Stimulated activated effector memory CD8-positive, alpha-beta T cell treated with anti-CD3 and anti-CD28 coated beads, Interleukin-12 subunit alpha, Interleukin-12 subunit beta, amount 100 ng/mL, for 72 hours (primary cell): Measurements from ENCODE around the gene SNX15.

Experiments used
- ATAC-seq: fragments of 150-1000 bp; cut with Tn5 transposase; 2 replicates; pipeline ENCODE4 v1.10.0; 2021
- DNase-seq, 2 donors: peaks; one replicate each; pipeline ENCODE4 v3.0.0; 2021 to 2022; ENCODE audit warnings: low spot score in 2 of 2
- H3K27ac Mint-ChIP-seq: one replicate; pipeline ENCODE4 v1.8.0; 2022; ENCODE audit warnings: mild to moderate bottlenecking, mixed read lengths
- H3K36me3 Mint-ChIP-seq: one replicate; pipeline ENCODE4 v1.8.0; 2022; ENCODE audit warnings: mild to moderate bottlenecking, mixed read lengths
- H3K4me1 Mint-ChIP-seq: one replicate; pipeline ENCODE4 v1.8.0; 2022; ENCODE audit warnings: mixed read lengths
- H3K4me3 Mint-ChIP-seq: one replicate; pipeline ENCODE4 v1.8.0; 2022; ENCODE audit warnings: mild to moderate bottlenecking, mixed read lengths
- H3K9me3 Mint-ChIP-seq: one replicate; pipeline ENCODE4 v1.8.0; 2022; ENCODE audit warnings: mixed read lengths

The SNX15 gene

DNA sequence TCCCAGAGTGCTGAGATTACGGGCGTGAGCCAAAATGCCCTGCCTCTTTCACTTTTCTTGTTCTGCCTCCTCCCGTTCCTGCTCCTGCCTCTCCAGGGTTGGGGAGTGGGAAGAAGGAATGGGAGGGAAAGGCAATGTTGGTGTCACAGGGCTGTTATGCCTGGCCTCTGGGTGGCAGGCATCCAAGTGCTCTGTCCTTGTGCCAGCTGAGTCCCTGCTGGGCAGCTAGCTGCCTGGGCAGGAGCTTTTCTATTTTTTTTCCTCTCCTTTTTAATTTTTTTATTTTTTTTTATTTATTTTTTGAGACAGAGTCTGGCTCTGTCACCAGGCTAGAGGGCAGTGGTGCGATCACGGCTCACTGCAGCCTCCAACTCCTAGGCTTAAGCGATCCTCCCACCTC, 9.7 kb downstream of the SNX15 start:
- no peak overlapping the region for H3K27ac Mint-ChIP-seq
- peaks cover 31% of the 10 kb centered on the region for H3K36me3 Mint-ChIP-seq
- H3K4me1 Mint-ChIP-seq: no peaks in the 10 kb centered on the region
- no peak overlapping the region for H3K4me3 Mint-ChIP-seq
- DNase-seq (no peak), ATAC-seq (no peak)
- no peaks in the 10 kb centered on the region for H3K9me3 Mint-ChIP-seq

DNA sequence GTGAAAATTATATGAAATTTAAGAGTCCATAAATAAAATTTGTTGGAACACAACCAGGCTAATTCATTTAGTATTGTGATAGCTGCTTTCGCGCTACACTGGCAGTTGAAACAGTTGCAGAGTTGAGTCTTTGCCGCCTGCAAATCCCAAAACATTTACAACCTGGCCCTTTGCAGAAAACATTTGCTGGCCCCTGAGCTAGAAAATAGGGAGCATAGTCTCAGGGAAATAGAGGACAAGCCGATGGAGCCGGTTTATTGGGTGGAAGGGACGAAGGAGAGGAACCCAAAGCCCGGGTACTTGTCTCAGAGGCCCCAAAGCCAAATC, 13.2 kb downstream of the SNX15 start:
- Mint-ChIP-seq H3K9me3 (no peaks in the 10 kb centered on the region), H3K4me1 (peaks cover 17% of the 10 kb centered on the region), H3K36me3 (peaks cover 33% of the 10 kb centered on the region), H3K4me3 (peak overlapping the region; percentile 83), H3K27ac (peak overlapping the region; percentile 93)
- DNase-seq: no peak
- no peak for ATAC-seq

DNA sequence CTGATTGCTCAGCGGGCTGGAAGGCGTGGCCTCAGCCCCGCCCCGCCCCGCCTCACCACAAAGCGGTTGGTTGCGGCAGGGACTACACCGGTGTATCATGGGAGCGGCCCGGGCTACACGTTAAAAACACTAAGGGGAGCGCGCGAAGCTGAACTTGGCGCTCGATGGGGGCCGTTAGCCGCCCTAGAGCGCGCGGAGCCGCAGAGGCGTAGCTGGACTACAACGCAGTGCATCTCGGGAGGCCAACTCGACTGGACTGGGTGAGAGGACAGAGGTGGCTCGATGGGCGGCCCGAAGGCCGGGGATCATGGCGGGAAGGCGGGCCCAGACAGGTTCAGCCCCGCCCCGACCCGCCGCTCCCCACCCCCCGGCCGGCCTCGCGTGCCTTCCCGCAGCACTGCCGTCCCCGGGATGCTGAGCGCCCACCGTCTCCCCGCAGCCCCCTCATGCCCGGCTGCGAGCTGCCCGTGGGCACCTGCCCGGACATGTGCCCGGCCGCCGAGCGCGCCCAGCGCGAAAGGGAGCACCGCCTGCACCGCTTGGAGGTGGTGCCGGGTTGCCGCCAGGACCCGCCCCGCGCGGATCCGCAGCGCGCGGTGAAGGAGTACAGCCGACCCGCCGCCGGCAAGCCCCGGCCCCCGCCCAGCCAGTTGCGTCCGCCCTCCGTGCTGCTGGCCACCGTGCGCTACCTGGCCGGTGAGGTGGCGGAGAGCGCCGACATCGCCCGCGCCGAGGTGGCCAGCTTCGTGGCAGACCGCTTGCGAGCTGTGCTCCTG, 13.8 kb downstream of the SNX15 start, which contains the start of gene SAC3D1:
SAC3D1 (plus strand) TSS at position 364 of the 776 bp plus-strand sequence; CDS start at position 447, 83 bp downstream.
- peak within 1 kb of the TSS; percentile 83 for H3K4me3 Mint-ChIP-seq
- H3K9me3 Mint-ChIP-seq: no peaks in the 10 kb centered on the region
- peak; percentile 83 to 94 for DNase-seq
- H3K27ac Mint-ChIP-seq: peak within 1 kb of the TSS; percentile 93
- peaks cover 27% of the 10 kb centered on the region for H3K36me3 Mint-ChIP-seq
- peaks cover 17% of the 10 kb centered on the region for H3K4me1 Mint-ChIP-seq
- peak; percentile 96 for ATAC-seq

DNA sequence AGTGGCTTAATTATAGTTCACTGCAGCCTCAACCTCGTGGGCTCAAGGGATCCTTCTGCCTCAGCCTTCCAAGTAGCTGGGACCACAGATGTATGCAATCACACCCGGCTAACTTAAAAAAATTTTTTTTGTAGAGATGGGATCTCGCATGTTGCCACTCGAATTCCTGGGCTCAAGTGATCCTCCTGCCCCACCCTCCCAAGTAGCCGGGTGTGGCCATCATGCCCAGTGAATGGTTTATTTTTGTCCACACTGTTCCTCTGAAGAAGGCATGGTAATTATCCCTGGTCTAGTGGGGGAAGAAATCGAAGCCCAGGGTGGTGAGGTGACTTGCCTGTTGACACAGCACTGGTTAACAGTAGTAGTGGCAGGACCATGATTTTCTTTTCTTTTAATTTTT, 15.7 kb downstream of the SNX15 start:
- peak overlapping the region; percentile 83 for H3K4me3 Mint-ChIP-seq
- DNase-seq (no peak), ATAC-seq (no peak)
- H3K27ac Mint-ChIP-seq: no peak overlapping the region
- H3K36me3 Mint-ChIP-seq: peaks cover 14% of the 10 kb centered on the region
- peaks cover 25% of the 10 kb centered on the region for H3K4me1 Mint-ChIP-seq
- H3K9me3 Mint-ChIP-seq: no peaks in the 10 kb centered on the region

DNA sequence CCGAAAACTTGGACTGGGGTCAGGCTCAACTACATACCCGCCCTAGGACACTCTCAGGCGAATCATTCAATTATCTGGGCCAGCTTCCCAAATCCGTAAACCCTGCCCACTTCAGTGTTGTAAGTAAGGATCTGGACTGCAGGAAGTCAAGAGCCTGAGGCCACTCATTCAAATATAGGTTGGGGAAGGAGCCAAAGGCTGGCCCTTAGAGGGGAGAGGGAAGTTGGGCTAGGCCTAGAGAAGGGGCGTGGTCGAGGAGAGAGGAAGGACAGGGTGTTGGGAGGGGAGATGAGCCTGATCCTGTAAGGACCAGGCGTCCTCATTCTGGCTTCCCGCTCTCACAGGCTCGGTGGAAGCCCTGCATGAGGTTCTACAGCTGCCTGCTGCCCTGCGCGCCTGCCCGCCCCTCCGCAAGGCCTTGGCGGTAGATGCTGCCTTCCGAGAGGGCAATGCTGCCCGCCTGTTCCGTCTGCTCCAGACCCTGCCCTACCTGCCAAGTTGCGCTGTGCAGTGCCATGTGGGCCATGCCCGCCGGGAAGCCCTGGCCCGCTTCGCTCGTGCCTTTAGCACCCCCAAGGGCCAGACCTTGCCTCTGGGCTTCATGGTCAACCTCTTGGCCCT, 16.8 kb downstream of the SNX15 start:
- ATAC-seq: no peak

DNA sequence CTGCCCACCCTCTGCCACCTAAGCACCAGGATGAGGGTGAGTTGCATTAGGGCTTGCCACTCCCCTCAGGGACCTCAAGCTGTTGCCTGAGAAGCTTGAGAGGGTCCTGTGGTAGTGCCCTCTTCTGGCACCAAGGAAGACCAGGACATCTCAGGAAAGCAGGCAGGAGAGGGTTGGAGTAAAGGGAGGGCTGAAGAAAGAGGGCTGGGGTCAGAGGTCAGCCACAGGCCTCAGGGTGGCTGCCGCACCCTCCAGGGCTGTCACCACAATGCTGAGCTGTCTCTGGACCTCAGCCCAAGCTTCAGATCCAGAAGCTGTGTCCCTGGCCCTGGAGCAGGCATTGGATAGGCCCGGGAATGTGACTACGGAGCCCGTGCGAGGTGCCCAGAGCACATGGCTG, 17.8 kb downstream of the SNX15 start:
- Mint-ChIP-seq H3K9me3 (no peaks in the 10 kb centered on the region), H3K4me1 (peaks cover 25% of the 10 kb centered on the region), H3K4me3 (no peak overlapping the region), H3K27ac (no peak overlapping the region), H3K36me3 (peaks cover 14% of the 10 kb centered on the region)
- ATAC-seq: no peak
- DNase-seq: no peak

More for the DNA sequence above, 16.8 kb downstream of the SNX15 start:
- Mint-ChIP-seq H3K27ac (no peak overlapping the region), H3K4me3 (no peak overlapping the region), H3K36me3 (peaks cover 14% of the 10 kb centered on the region), H3K4me1 (peaks cover 25% of the 10 kb centered on the region), H3K9me3 (no peaks in the 10 kb centered on the region)
- no peak for DNase-seq

DNA sequence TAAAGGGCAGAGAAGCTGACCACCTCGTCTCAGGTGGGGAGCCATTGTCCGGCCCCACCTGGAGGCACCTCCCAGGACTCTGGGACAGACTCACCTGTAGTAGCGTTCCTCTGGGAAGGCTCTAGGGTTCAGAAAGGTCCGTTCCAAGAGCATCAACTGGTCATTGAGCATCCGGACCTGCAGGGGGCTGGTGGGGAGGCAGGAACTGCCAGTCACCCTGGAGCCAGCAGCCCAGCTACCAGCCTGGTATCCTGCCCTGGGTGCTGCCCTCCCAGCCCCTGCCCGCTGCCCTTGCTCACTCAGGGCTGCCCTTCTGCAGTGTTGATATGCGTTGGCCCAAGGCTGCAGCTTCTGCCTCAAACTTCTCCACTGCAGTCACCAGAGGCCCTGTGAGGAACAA, 18.5 kb downstream of the SNX15 start:
- DNase-seq (no peak), ATAC-seq (no peak)
- H3K9me3 Mint-ChIP-seq: no peaks in the 10 kb centered on the region
- H3K36me3 Mint-ChIP-seq: peaks cover 14% of the 10 kb centered on the region
- H3K27ac Mint-ChIP-seq: no peak overlapping the region
- H3K4me1 Mint-ChIP-seq: peaks cover 25% of the 10 kb centered on the region
- no peak overlapping the region for H3K4me3 Mint-ChIP-seq

DNA sequence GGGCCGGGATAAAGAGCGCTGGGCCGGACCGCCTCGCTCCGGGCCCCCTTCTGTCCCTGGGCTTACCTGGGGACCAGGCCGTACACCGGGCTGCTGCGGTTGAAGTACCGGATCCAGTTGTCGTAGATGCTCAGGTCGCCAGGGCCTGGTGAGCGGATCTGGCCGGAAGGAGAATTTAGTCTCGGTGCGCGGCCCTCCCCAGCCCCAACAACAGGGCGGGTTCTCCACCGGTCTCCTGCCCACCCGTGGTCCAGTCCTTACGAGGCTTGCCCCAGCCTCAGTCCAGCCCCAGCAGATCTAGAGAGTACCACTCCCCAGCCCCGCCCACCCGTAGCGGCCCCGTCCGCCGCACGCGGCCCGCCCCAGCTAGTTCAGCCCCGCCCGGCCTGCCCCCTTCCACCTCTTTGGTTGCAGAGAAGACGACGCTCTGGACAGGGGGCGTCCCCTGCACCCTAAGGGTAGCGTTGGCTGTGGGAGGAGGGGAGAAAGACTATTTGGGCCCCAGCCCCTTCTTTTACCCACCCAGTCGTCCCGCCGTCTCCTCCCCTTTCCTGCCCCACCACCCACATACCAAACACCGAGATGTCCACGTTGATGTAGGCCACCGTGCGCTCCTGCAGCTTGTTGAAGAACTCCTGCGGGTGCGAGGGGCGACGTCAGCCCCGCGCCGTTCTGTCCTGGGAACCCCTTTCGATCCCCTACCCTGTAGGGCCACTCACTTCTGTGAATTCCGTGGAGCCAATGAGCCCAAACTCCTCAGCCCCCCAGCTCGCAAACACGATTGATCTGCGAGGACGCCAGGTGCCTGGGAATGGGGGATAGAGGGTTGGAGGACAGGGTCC, 20.6 kb downstream of the SNX15 start:
- peaks cover 14% of the 10 kb centered on the region for H3K36me3 Mint-ChIP-seq
- peak overlapping the region; percentile 68 for H3K4me3 Mint-ChIP-seq
- DNase-seq (no peak), ATAC-seq (peak; percentile 39)
- H3K9me3 Mint-ChIP-seq: no peaks in the 10 kb centered on the region
- H3K4me1 Mint-ChIP-seq: peaks cover 27% of the 10 kb centered on the region
- H3K27ac Mint-ChIP-seq: peak overlapping the region; percentile 81

DNA sequence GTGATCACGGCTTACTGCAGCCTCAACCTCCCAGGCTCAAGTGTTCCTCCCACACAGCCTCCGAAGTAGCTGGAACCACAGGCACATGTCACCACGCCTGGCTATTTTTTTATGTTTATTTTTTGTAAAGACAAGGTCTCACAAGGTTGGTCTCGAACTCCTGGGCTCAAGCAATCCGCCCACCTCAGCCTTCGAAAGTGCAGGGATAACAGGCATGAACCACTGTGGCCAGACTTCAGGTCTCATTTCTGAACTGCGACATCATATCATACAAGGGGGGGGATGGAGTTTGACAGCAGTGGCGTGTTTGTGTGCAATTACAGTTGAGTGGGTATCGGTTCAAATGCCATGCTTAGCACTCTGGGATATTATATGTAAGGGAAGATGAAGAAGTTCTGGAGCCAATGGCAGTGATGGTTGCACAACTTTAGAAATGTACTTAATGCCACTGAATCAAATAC, 24.2 kb downstream of the SNX15 start:
- DNase-seq (peak in 1 of 2 donors; percentile 65), ATAC-seq (peak; percentile 58)
- peaks cover 34% of the 10 kb centered on the region for H3K4me1 Mint-ChIP-seq
- H3K9me3 Mint-ChIP-seq: no peaks in the 10 kb centered on the region
- H3K36me3 Mint-ChIP-seq: no peaks in the 10 kb centered on the region
- H3K4me3 Mint-ChIP-seq: no peak overlapping the region
- H3K27ac Mint-ChIP-seq: no peak overlapping the region

DNA sequence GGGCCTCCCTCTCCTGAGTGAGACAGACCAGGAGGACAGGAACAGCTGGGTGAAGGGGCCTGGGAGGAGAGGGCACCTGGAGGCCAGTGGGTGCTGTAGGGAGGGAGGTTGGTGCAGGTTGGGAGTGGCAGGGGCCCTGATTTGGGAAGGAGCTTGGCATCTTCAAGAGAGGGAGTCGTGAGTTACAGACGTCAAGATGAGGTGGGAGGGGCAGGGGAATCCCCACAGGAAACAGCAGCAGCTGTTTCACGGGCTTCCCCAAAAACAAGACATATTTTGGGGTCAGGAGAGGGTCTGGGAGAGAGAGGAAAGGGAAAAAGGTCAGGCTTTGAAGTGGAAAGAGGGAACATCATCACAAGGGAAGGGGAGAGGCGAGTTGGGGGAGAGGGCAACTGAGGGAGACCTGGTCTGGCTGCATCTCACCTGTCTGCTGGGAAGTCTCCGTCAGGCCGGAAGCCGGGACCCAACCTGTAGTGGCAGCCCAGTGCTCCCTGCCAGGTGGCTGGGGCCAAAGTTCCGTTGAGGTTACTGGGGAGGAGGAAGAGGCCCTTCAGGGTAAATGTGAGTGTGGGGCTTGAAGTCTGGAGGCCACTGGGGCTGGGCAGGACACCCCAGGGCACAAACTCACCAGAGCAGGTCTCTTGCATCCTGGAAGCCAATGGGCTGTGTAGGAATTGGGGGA, 26.7 kb downstream of the SNX15 start:
- Mint-ChIP-seq H3K27ac (peak overlapping the region; percentile 85), H3K4me1 (peaks cover 26% of the 10 kb centered on the region), H3K36me3 (no peaks in the 10 kb centered on the region), H3K4me3 (peak overlapping the region; percentile 20), H3K9me3 (no peaks in the 10 kb centered on the region)
- ATAC-seq (peak; percentile 15), DNase-seq (no peak)

DNA sequence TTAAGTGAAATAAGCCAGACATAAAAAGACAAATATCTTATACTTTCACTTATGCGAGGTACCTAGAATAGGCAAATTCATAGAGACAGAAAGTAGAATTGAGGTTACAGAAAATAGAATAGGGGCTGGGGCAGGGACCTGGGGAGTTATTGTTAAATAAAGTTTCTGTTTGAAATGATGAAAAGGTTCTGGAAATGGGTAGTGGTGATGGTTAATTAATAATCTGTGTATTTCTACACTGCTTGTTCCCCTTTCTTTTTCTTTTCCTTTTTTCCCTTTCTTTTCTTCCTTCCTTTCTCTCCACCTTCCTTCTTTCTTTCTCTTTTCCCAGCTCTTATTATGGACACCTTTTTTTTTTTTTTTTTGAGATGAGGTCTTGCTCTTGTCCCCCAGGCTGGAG, 28.3 kb downstream of the SNX15 start:
- no peak for DNase-seq
- ATAC-seq: no peak
- Mint-ChIP-seq H3K27ac (no peak overlapping the region), H3K4me1 (peaks cover 26% of the 10 kb centered on the region), H3K9me3 (no peaks in the 10 kb centered on the region), H3K36me3 (no peaks in the 10 kb centered on the region), H3K4me3 (no peak overlapping the region)

DNA sequence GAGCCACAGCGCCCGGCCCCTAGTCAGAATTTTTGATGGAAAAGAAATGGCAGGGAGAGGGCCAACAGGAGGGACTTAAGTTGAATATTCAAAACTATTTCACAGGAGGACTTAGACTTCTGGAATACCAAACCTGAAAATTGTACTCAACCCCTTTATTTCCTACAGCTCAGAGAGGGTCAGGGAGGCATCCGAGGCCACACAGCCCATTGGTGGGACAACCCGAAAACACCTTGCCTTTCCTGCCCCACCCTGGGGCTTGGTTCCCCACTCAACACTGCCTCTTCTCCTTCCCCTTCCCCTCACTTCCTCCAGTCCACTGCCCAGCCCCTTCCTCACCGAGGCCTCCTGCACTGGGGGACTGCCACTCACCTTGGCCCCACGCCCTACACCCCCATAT, 29.8 kb downstream of the SNX15 start:
- H3K4me1 Mint-ChIP-seq: peaks cover 23% of the 10 kb centered on the region
- H3K36me3 Mint-ChIP-seq: no peaks in the 10 kb centered on the region
- no peak overlapping the region for H3K27ac Mint-ChIP-seq
- ATAC-seq: no peak
- DNase-seq: no peak
- no peak overlapping the region for H3K4me3 Mint-ChIP-seq
- no peaks in the 10 kb centered on the region for H3K9me3 Mint-ChIP-seq

DNA sequence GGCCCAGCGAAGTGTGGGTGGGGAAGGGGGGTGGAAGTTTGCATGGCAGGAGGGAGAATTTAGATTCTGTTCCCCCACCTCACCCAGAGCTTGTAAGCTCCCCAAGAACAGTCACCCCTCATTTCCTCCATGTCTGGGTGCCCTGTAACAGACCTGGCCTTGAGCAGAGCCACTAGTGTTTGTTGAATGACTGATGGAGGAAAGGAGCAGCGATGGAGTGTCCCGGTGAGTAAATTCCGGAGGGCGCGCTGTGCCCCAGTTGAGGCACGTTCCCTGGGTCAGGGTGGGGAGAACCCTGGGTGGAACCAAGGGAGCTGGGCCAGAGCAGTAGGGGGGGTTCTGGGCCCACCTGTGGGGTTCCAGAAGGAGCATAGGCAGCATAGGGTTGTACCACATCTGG, 30.3 kb downstream of the SNX15 start:
- no peaks in the 10 kb centered on the region for H3K9me3 Mint-ChIP-seq
- ATAC-seq: no peak
- no peak for DNase-seq
- no peaks in the 10 kb centered on the region for H3K36me3 Mint-ChIP-seq
- H3K27ac Mint-ChIP-seq: no peak overlapping the region
- no peak overlapping the region for H3K4me3 Mint-ChIP-seq
- H3K4me1 Mint-ChIP-seq: peaks cover 23% of the 10 kb centered on the region

DNA sequence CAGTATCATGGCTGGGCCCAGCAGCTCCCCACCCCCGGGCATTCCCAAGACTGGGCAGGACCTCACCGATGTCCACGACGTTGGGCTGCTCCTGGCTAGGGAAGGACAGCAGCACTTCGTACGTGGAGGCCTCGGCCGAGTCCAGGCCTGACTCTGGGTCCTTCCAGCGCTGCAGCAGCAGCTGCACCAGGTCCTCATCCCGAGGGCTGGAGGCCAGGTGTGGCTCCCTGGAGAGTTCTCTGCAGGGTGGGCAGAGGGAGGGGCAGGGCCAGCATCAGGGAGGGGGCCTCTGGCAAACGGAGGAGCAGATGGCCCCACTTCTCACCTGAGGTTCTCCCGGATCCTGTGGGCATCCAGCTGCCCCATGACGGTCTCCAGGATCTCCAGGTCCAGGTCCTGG, 30.8 kb downstream of the SNX15 start:
- H3K4me1 Mint-ChIP-seq: peaks cover 21% of the 10 kb centered on the region
- H3K36me3 Mint-ChIP-seq: no peaks in the 10 kb centered on the region
- ATAC-seq (no peak), DNase-seq (no peak)
- no peak overlapping the region for H3K27ac Mint-ChIP-seq
- no peaks in the 10 kb centered on the region for H3K9me3 Mint-ChIP-seq
- H3K4me3 Mint-ChIP-seq: no peak overlapping the region

DNA sequence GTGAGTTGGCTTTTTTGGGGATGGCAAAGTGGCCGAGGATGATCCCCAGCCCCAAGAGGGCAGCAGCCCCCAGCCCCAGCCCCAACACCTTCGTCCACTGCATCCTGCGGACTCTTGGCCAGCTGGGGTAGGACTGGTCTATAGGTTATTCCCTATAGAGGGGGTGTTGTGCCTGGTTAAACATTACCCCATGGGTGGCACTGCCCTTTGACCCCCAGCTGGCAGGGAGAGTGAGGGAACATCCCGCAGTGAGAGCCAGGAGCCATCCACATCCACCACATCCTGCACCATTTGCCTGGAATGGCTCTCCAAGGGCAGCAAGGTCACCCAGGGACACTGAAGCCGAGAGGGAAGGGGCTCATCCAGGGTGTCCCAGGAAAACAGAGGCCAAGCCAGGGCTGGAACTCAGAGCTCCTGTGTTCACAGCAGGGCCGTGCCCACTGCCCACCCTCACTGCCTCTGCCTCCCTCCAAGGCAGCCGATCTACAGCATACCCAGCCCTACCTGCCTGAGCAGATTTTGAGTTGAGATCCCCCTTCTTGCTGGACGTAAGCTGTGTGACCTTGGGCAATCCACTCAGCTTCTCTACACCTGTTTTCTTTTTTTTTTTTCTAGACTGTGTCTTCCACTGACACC, 31.3 kb downstream of the SNX15 start, which contains the start of gene NAALADL1:
NAALADL1 (minus strand) TSS at position 135 of the 636 bp plus-strand sequence; CDS start at position 103, 32 bp downstream.
- H3K27ac Mint-ChIP-seq: no peak within 1 kb of the TSS
- no peaks in the 10 kb centered on the region for H3K36me3 Mint-ChIP-seq
- H3K4me3 Mint-ChIP-seq: no peak within 1 kb of the TSS
- no peaks in the 10 kb centered on the region for H3K9me3 Mint-ChIP-seq
- DNase-seq (no peak), ATAC-seq (no peak)
- H3K4me1 Mint-ChIP-seq: peaks cover 16% of the 10 kb centered on the region
